DOHH2 (cell line): Measurements from ENCODE around the gene DNASE1L1.

ENCODE experiments used
- EZH2phosphoT487 ChIP-seq: fragments of 200-600 bp; sonication (generic); IDR thresholded peaks from 2 replicates; pipeline ENCODE4 v1.6.1; 2017; ENCODE audit warnings: borderline replicate concordance, mild to moderate bottlenecking, antibody characterized with exemption, low read length, moderate library complexity, mixed read lengths
- TF ChIP-seq, protein P1 (sequence below): fragments of 200-600 bp; sonication (generic); IDR thresholded peaks from one replicate; pipeline ENCODE4 v1.5.1; 2014; ENCODE audit warnings: antibody characterized with exemption, mild to moderate bottlenecking, low read depth, low read length; ENCODE audit not compliant: poor library complexity, severe bottlenecking

DNA sequence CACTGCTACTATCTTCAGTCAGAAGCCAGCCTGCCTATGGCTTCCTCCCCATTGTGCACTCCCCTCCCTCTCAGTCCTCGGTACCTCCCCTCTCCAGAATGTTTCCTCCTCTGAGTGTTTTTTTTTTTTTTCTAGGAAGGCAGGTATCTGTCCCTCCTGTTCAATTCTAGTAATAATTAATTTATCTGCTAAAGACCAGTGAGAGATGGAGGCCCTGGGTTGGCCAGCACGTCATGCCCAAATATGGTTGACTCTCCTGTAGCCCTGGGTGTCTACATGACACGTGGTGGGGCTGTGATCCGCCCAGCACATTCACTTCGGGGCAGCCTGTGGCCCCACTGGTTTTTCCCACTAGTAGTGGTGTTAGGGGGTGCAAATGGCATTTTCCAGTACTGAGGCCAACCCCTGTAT, 36.4 kb downstream of the DNASE1L1 start:
- TF ChIP-seq, protein P1, sequence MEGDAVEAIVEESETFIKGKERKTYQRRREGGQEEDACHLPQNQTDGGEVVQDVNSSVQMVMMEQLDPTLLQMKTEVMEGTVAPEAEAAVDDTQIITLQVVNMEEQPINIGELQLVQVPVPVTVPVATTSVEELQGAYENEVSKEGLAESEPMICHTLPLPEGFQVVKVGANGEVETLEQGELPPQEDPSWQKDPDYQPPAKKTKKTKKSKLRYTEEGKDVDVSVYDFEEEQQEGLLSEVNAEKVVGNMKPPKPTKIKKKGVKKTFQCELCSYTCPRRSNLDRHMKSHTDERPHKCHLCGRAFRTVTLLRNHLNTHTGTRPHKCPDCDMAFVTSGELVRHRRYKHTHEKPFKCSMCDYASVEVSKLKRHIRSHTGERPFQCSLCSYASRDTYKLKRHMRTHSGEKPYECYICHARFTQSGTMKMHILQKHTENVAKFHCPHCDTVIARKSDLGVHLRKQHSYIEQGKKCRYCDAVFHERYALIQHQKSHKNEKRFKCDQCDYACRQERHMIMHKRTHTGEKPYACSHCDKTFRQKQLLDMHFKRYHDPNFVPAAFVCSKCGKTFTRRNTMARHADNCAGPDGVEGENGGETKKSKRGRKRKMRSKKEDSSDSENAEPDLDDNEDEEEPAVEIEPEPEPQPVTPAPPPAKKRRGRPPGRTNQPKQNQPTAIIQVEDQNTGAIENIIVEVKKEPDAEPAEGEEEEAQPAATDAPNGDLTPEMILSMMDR = no peak
- TF ChIP-seq EZH2phosphoT487 = no peak
